Thyroid gland (tissue), 4 donors: ENCODE data around the gene TALDO1. TPM values are rescaled to one million over a fixed set of nuclear protein-coding genes. Genes with fewer than 3 reads are reported as not detected.

Experiments
- DNase-seq, 2 donors: peaks; one replicate each; pipeline ENCODE4 v3.0.0-alpha.2; 2019
- H3K27ac ChIP-seq, 3 donors: fragments of 200-600 bp; sonication (generic); 1 replicate in 2 of 3; 2 replicates in 1 of 3; pipeline ENCODE4 v1.5.1; 2016 to 2019; ENCODE audit warnings: mild to moderate bottlenecking in 1 of 3, moderate library complexity in 1 of 3
- H3K27me3 ChIP-seq: fragments of 200-600 bp; sonication (generic); one replicate; pipeline ENCODE4 v1.5.1; 2019
- H3K36me3 ChIP-seq, 2 donors: fragments of 200-600 bp; sonication (generic); one replicate each; pipeline ENCODE4 v1.5.1; 2016 to 2019
- H3K4me1 ChIP-seq, 2 donors: fragments of 200-600 bp; sonication (generic); one replicate each; pipeline ENCODE4 v1.5.1; 2017 to 2019
- H3K4me3 ChIP-seq, 3 donors: fragments of 200-600 bp; sonication (generic); replicated peaks in 1 of 3; 1 replicate in 2 of 3; 2 replicates in 1 of 3; pipeline ENCODE4 v1.5.1; 2016; ENCODE audit warnings: mild to moderate bottlenecking in 1 of 3
- H3K9me3 ChIP-seq: fragments of 200-600 bp; sonication (generic); one replicate; pipeline ENCODE4 v1.5.1; 2017
- POLR2A ChIP-seq, 2 donors: fragments of 450-650 bp; IDR thresholded peaks; one replicate each; pipeline ENCODE4 v1.6.1; 2017; ENCODE audit warnings: antibody characterized with exemption in 2 of 2, mild to moderate bottlenecking in 2 of 2, moderate library complexity in 1 of 2
- WGBS, 2 donors: methylation state at CpG; one replicate each; pipeline ENCODE4 v1.1.5; 2017; 5-methylcytosine and 5-hydroxymethylcytosine counted together
- intact Hi-C: fragments of 100-400 bp; cut with DNase I; formaldehyde crosslinking; loops from one replicate; pipeline ENCODE4 v1.15.1; 2023
- total RNA-seq, 4 donors: library from RNA; depleted of rRNA; stranded (reverse); fragments of >200 nt; gene quantifications; one replicate each; pipeline ENCODE4 v1.2.3, GENCODE V29; 2016
- TF ChIP-seq, protein P1 (sequence below), 6 experiments: fragments of 200-600 bp in 3 of 6; fragments of 450-650 bp in 3 of 6; sonication (generic) in 3 of 6; IDR thresholded peaks; one replicate each; pipeline ENCODE4 v1.5.1; 2016 to 2019; ENCODE audit warnings: antibody characterized with exemption in 6 of 6, mild to moderate bottlenecking in 2 of 6, inconsistent platforms in 1 of 6, moderate library complexity in 1 of 6

The TALDO1 gene
- total RNA-seq, 4 donors from 2014 or later = 300 to 965 (median 558) TPM

GRCh38 chr11:774873-775592 is 27.8 kb downstream of the TALDO1 start:
- no peak for DNase-seq
- TF ChIP-seq, protein P1, sequence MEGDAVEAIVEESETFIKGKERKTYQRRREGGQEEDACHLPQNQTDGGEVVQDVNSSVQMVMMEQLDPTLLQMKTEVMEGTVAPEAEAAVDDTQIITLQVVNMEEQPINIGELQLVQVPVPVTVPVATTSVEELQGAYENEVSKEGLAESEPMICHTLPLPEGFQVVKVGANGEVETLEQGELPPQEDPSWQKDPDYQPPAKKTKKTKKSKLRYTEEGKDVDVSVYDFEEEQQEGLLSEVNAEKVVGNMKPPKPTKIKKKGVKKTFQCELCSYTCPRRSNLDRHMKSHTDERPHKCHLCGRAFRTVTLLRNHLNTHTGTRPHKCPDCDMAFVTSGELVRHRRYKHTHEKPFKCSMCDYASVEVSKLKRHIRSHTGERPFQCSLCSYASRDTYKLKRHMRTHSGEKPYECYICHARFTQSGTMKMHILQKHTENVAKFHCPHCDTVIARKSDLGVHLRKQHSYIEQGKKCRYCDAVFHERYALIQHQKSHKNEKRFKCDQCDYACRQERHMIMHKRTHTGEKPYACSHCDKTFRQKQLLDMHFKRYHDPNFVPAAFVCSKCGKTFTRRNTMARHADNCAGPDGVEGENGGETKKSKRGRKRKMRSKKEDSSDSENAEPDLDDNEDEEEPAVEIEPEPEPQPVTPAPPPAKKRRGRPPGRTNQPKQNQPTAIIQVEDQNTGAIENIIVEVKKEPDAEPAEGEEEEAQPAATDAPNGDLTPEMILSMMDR (IDR thresholded peaks at IDR 0.05) = no peak
- no peak for TF ChIP-seq POLR2A (IDR thresholded peaks at IDR 0.05)
- intact Hi-C loops = no loop called here
- no peak overlapping the region for H3K27ac ChIP-seq
- no peaks in the 10 kb centered on the region for H3K27me3 ChIP-seq
- peaks cover 13 to 15% of the 10 kb centered on the region in 2 donors for H3K36me3 ChIP-seq
- no peak overlapping the region for H3K4me3 ChIP-seq
- 74 to 80% methylated on average over 9 to 12 of the region's 20 CpGs for WGBS, 2 donors
- H3K9me3 ChIP-seq = no peaks in the 10 kb centered on the region
- H3K4me1 ChIP-seq = peaks cover 6 to 12% of the 10 kb centered on the region in 2 donors

DNA sequence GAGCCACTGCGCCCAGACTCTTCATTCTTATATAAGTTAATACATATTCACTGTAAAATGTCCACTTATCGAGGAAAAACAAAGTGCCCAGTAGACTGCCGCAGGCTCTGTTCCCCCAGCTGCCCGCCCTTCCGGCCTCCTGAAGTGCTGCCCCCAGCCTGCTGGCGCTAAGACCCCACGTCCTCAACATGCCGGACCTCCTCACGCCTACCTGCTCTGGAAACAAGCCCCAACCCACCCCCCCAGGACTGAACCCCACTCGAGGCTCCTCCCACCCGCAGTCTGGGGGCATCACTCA is 28.9 kb downstream of the TALDO1 start:
- intact Hi-C loops = no loop called here
- peaks cover 4 to 6% of the 10 kb centered on the region in 2 donors for H3K36me3 ChIP-seq

DNA sequence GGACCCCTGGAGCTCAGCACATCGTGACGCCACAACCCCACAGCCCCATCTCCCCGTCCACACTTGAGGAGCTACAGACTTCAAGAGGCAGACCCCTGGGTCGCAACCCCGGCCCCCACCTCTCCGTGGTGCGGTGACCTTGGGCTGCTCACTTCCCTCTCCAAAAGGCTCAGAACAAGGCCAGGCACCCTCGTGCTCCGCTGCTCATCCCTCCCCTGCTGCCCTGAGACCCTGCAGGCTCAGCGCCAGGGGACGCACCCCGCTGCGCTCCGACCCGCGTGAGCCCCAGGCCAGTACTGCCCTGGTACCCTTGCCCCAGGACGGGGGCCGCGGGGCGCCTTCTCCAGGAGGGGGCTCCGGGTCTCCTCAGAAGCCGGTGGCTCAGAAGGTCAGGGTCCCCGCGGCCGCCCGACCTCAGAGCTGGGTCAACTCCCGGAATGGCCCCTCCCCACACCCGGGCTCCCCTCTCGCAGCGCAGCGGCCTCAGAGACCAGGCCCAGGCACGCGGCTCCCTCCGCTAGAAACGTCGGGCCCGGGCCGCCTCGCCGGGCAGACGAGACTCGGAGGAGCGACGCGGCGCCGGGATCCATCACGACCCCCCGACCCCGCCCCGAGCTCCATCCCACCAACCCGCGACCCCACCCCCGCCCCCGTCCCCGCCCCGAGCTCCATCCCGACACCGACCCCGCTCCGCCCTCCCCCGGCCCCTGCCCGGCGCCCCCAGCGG is 29.5 kb downstream of the TALDO1 start:
- peak in 1 of 2 donors; percentile 41 for DNase-seq
- peak overlapping the region in 2 of 3 donors; percentile 38 to 58 for H3K27ac ChIP-seq
- H3K27me3 ChIP-seq = no peaks in the 10 kb centered on the region
- H3K4me1 ChIP-seq = peaks cover 6 to 12% of the 10 kb centered on the region in 2 donors
- H3K4me3 ChIP-seq = peak overlapping the region; percentile 73 to 93 (median 79)
- intact Hi-C loops = no loop called here
- no peak for TF ChIP-seq POLR2A (IDR thresholded peaks at IDR 0.05)
- TF ChIP-seq, protein P1 (IDR thresholded peaks at IDR 0.05) = no peak
- H3K36me3 ChIP-seq = peaks cover 0 to 1% of the 10 kb centered on the region in 2 donors
- no peaks in the 10 kb centered on the region for H3K9me3 ChIP-seq
- WGBS, 2 donors = 0 to 7% methylated on average over 1 to 4 of the region's 65 CpGs

More for the DNA sequence above, 28.9 kb downstream of the TALDO1 start:
- DNase-seq = no peak
- Histone ChIP-seq H3K27me3 (no peaks in the 10 kb centered on the region), H3K27ac (no peak overlapping the region), H3K9me3 (no peaks in the 10 kb centered on the region), H3K4me1 (peaks cover 6 to 12% of the 10 kb centered on the region in 2 donors), H3K4me3 (peak overlapping the region in 1 of 3 donors; percentile 73)
- no peak for TF ChIP-seq POLR2A (IDR thresholded peaks at IDR 0.05)
- TF ChIP-seq, protein P1 (IDR thresholded peaks at IDR 0.05) = no peak
- 29 to 40% methylated on average over 9 to 11 of the region's 11 CpGs for WGBS, 2 donors

GRCh38 chr11:777288-778255 is 30.3 kb downstream of the TALDO1 start, which contains the start of gene GATD1:
TSS of gene GATD1 (minus strand) at chr11:777487. CDS start at chr11:777462, 25 bp downstream.
- WGBS, 2 donors = 3 to 4% methylated on average over 17 to 30 of the region's 110 CpGs
- Histone ChIP-seq H3K36me3 (no peaks in the 10 kb centered on the region), H3K9me3 (no peaks in the 10 kb centered on the region), H3K27ac (peak within 1 kb of the TSS in 2 of 3 donors; percentile 58 to 66), H3K4me3 (peak within 1 kb of the TSS; percentile 73 to 93 (median 79)), H3K27me3 (no peaks in the 10 kb centered on the region), H3K4me1 (peaks cover 6 to 12% of the 10 kb centered on the region in 2 donors)
- intact Hi-C loops = no loop called here
- TF ChIP-seq POLR2A (IDR thresholded peaks at IDR 0.05) = peak; percentile 60 to 89
- TF ChIP-seq, protein P1 (IDR thresholded peaks at IDR 0.05) = no peak
- peak; percentile 90 to 93 for DNase-seq
